H1 (cell line): ENCODE measurements around the gene FCRL2.

Experiments used
- RAD21 ChIP-seq, 2 experiments: IDR thresholded peaks in 1 of 2; conservative IDR thresholded peaks in 1 of 2; 2 replicates each; pipeline ENCODE4 v1.6.1; 2011; ENCODE audit warnings: low read depth in 2 of 2, low read length in 2 of 2, improper control_type of control experiment in 1 of 2, inconsistent platforms in 1 of 2, mild to moderate bottlenecking in 1 of 2, moderate library complexity in 1 of 2
- RFX5 ChIP-seq: IDR thresholded peaks from 2 replicates; pipeline ENCODE4 v1.6.1; 2011; ENCODE audit warnings: low read depth, low read length, improper control_type of control experiment, borderline replicate concordance
- SP1 ChIP-seq: IDR thresholded peaks from 2 replicates; pipeline ENCODE4 v1.6.1; 2011; ENCODE audit warnings: low read depth, low read length
- ZNF274 ChIP-seq: IDR thresholded peaks from 2 replicates; pipeline ENCODE4 v1.7.0; 2012; ENCODE audit warnings: low read length, borderline replicate concordance; ENCODE audit errors: extremely low read depth
- TF ChIP-seq, protein P1 (sequence below), 3 experiments: IDR thresholded peaks; 1 replicate in 2 of 3; 2 replicates in 1 of 3; pipeline versions ENCODE4 v1.5.1 to v1.6.1; 2011; ENCODE audit warnings: low read length in 3 of 3, mild to moderate bottlenecking in 3 of 3, inconsistent platforms in 2 of 3, low read depth in 1 of 3, moderate library complexity in 1 of 3; ENCODE audit not compliant: insufficient read depth in 1 of 3; ENCODE audit errors: control extremely low read depth in 1 of 3

DNA sequence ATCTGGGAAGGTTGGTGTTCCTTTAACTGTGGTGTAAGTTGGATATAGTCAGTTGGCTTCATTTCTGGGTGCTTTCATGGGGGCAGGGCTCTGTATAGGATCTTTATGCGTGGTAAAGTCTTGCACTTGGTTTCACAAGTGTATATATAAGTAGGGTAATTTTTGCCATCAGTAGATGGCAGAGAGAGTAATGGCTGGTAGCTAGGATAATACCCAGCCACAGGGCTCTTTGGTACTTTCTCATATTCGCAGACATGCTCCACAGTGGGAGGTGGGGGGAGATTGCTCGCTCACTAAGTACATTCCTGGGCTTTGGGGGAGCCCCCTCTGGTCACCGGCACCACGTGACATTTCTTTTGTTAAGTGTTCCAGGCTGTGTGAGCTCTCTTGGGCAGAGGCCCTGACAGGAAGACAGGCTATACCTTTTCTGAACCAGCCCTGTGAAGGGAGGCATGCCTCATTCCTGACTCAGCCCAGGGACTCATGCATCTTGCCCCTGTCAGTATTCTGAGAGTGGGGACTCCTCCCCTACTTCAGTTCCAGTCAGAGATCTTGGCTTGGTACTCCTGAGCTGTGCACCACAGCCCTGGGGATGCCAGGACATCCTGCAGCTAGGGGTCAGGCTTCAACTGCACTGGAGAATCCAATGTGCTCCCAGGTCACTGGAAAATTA is 37.6 kb downstream of the FCRL2 start:
- TF ChIP-seq RAD21 (IDR thresholded peaks at IDR 0.05 in 1 of 2, conservative IDR thresholded peaks at IDR 0.05 in 1 of 2; ENCODE audit: low read depth in 2 of 2, low read length in 2 of 2): peak; percentile 19 to 41; a peak in 2 of 4 replicates
- no peak for TF ChIP-seq RFX5
- TF ChIP-seq, protein P1, sequence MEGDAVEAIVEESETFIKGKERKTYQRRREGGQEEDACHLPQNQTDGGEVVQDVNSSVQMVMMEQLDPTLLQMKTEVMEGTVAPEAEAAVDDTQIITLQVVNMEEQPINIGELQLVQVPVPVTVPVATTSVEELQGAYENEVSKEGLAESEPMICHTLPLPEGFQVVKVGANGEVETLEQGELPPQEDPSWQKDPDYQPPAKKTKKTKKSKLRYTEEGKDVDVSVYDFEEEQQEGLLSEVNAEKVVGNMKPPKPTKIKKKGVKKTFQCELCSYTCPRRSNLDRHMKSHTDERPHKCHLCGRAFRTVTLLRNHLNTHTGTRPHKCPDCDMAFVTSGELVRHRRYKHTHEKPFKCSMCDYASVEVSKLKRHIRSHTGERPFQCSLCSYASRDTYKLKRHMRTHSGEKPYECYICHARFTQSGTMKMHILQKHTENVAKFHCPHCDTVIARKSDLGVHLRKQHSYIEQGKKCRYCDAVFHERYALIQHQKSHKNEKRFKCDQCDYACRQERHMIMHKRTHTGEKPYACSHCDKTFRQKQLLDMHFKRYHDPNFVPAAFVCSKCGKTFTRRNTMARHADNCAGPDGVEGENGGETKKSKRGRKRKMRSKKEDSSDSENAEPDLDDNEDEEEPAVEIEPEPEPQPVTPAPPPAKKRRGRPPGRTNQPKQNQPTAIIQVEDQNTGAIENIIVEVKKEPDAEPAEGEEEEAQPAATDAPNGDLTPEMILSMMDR (IDR thresholded peaks at IDR 0.05; ENCODE audit: control extremely low read depth in 1 of 3, insufficient read depth in 1 of 3, low read depth in 1 of 3, low read length in 3 of 3): peak; percentile 10 to 39 (median 17); a peak in 2 of 4 replicates
- no peak for TF ChIP-seq SP1
- no peak for TF ChIP-seq ZNF274
